GM18508 (cell line): ENCODE data around the gene EFNA1.
A peak's percentile ranks its signal among the peaks of the same experiment; 100 is the strongest.

Experiments
- ATAC-seq: cut with Tn5 transposase; IDR thresholded peaks from one replicate; pipeline ENCODE4 v1.9.1; 2021; ENCODE audit warnings: moderate number of reproducible peaks; ENCODE audit not compliant: insufficient read depth, unreplicated experiment

The EFNA1 gene

DNA sequence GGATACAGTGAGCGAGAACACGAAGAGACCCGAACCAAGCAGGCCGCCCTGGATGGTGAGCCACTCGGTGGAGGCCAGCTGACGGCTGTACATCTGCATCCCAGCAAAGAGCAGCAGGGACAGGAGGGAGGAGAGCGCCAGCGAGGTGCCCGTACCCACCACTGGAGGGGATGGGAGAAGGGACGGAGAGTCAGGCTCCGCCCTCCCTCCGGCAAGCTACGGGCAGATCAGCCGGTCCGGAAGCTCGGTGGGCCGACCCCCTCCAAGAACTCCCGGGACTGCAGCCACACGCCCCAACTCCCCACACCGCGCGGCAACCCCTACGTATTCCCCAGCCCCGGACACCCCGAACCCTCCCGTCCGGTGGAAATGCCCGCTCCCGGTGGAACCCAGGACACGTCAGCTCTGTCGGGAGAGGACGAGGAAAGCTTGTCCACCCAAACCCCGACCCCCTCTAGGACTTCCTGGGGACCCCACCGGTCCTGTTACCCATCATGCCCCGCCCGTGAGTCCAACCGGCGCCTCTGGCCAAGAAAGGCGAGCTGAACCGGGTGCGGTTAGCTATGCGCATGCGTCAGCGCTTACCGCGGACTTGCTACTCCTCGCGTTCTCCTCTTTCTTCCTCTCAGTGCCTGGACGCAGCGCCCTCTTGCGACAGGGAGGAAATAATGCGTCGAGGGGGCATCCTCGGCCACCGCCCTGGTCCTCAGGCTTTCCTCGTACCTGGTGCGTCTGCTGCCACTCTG is 45.2 kb downstream of the EFNA1 start, which contains the start of gene KRTCAP2:
TSS of gene KRTCAP2 (minus strand) at position 573 of the 746 bp plus-strand sequence. CDS start at position 493, 80 bp downstream.
- ATAC-seq: peak; percentile 51

DNA sequence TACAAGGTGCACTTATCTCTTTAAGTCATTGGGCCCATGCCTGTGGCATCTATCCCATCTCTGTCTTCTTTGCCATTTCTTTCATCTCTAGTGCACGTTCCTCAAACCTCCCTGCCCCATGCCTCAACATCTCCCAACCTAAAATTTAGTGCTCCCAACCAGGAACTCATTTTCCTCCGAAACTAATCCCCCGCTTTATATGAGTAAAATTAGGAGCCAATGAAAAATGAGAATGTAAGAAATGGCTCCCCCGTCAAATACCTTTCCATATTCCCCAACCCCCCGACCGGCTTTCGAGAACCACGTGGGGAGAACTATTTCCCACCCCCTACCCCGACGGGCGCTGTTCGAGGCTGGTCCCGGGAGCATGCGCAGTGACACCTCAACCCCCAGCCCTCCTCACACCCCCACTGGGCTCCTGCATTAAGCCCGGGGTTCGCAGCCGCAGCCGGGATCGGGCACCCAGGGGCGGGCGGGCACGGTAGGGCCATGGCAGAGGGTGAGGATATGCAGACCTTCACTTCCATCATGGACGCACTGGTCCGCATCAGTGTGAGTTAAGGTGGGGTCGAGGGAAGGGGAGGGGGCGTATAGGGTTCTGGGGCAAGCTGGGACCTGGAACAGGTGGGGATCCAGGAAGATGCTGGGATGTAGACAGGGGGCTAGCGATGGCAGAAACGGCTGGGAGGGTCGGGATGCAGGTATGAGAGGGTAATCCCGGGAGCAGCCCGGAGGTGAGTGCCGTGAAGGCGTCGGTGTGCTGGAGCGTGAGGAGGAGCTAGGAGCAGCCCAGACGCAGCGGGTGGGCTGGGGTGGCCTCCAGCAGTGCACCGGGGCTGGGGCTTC is 46.0 kb downstream of the EFNA1 start, which contains the start of gene TRIM46:
TSS of gene TRIM46 (plus strand) at position 372 of the 846 bp plus-strand sequence. CDS start at position 490, 118 bp downstream.
- no peak for ATAC-seq

DNA sequence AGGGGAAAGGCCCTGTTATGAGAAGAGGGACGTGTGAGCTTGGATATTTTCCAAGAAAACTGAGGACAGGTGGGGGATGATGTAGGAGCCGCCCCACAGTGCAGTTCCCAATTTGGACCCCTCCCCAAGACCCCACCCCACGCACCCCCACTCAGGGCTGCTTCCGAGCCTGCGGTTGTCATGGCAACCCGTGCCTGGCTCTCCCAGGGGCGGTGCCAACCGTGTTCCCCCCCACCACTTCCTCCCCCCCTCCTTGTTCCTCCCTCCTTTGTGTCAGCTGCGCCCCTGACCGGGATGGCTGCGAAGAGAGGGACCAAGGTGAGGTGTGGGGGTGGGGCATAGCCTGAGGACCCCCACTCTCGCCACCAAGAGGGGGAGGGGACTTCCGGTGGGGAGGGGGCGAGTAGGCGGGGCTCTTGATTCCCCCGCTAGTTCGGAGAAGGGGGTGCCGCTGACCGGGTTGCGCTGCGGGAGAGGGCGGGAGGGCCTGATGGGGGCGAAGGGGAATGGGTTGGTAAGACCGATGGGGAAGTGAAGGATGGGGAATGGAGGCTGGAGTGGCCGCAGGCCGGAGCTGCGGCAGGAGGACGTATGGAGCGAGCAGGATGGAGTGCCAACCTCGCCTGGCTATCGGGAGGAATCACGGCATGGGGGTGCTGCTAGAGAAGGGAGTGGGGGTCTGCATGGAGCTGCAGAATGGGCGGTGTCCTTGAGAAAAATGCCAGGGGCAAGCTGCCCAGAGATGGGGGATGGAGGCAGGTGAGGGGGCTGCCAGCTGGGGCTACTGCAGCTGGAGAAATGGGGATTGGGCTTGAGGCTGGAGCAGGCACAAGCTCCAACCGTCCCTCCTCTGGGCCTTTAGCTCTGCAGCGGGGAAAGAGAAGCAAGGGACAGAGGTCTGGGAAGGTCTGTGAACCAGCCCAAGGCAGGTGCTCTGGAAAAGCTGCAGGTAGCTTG is 46.9 kb downstream of the EFNA1 start:
- no peak for ATAC-seq

DNA sequence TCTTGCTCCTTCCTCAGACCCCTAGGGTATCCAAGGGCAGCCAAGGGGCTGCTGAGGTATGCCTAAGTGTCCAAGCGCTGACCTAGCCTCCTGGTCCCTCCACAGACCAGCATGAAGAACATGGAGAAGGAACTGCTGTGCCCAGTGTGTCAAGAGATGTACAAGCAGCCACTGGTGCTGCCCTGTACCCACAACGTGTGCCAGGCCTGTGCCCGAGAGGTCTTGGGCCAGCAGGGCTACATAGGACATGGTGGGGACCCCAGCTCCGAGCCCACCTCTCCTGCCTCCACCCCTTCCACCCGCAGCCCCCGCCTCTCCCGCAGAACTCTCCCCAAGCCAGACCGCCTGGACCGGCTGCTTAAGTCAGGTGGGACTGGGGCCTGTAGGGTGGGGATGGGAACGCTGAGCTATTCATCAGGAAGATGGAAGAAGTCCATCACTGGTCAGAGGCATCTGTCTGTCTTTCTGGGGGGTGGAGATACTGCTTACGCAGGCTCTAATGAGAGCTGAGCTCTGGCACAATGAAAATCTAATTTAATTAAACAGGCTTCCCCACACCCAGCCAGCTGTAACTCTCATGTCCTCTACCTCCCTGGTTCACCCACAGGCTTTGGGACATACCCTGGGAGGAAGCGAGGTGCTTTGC is 47.7 kb downstream of the EFNA1 start:
- no peak for ATAC-seq

DNA sequence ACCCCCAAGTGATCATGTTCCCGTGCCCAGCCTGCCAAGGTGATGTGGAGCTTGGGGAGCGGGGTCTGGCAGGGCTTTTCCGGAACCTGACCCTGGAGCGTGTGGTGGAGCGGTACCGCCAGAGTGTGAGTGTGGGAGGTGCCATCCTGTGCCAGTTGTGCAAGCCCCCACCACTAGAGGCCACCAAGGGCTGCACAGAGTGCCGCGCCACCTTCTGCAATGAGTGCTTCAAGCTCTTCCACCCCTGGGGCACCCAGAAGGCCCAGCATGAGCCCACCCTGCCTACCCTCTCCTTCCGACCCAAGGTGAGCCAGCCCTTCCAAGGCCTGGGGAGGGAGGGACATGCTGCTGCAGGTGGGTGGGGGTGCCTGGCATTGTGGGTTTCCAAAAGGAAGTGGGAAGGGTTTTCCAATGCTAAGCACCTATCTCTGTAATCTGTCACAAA is 48.3 kb downstream of the EFNA1 start:
- no peak for ATAC-seq

DNA sequence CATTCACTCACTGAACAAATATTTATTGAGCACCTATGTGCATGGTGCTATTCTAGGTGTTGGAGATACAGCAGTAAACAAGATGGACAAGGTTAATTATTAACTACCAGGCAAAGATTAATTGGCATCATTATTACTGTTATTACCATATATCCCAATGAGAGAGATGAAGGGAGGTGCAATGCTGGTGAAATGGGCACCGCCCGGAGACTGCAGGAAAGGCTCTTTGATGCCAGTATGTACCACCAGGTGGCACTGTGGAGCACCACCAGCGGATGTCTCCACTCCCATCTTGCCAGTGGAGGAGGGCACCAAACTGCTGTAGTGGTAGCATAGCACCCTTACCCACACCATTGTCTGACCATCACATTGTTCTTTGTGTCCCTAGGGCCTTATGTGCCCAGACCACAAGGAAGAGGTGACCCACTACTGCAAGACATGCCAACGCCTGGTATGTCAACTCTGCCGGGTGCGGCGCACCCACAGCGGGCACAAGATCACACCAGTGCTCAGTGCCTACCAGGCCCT is 48.9 kb downstream of the EFNA1 start:
- ATAC-seq: no peak

DNA sequence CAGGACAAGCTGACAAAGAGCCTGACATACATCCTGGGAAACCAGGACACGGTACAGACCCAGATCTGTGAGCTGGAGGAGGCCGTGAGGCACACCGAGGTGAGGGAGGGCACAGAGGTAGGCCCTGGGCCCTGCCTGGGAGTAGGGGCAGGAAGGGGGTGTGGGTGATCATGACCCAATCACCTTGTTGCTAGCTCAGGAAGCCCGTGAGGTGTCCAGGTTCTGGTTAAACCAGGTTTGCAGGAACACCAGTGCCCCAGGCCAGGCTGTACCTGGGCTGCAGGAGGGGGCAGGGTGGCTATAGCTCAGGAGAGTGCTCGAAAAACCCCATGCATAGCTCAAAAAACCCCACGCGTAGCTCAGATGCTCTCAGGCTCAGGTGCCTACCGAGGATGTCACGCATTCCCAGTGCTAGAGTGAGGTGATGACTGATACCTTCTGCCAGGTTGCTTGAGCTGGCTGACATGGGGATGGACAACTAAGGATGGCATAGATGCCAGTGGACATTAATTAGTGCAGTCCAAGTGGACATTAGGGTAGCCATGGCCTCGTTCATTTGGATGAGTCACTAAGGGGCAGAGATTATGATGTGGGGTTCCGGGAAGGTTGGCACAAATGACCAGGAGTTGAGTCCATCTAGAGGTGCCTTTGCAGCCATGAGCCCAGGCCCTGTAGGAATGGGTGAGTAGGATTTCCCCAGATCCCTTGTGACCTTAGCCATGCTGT is 49.7 kb downstream of the EFNA1 start:
- no peak for ATAC-seq

DNA sequence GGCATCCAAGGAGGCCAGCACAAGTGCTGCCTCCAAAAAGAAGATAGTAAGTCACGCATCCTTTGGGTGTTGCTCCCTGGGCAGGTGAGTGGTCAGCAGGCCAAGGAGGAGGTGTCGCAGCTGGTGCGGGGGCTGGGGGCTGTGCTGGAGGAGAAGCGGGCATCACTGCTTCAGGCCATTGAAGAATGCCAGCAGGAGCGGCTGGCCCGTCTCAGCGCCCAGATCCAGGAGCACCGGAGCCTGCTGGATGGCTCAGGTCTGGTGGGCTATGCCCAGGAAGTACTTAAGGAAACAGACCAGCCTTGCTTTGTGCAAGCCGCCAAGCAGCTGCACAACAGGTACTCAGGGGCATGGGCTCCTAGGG is 50.2 kb downstream of the EFNA1 start:
- no peak for ATAC-seq

DNA sequence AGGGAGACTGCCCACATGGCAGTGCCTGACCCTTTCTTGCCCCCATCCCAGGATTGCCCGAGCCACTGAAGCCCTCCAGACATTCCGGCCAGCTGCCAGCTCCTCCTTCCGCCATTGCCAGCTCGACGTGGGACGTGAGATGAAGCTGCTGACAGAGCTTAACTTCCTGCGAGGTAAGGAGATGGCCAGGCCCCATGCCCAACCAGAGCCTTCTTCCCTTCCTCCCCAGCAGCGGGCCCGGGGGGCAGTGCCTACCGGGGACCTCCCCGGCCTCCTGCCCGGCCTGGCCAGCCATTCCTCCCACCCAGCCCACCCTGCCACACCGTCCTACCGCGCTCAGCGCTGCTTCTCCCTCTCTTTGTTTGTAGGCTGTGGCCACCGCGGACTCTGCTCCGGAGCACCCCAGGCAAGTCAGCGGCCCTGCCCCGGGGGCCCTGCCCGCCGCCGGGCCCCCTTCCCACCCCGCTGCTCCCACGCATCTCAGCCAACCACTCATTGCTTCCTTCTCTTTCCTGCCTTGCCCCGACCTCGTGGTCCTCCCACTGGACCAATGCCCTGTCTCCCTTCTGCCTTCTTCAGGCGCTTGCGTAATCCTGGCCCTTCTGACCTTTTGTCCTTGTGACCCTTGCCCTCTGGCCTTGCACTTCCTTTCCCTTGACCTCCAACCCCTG is 50.9 kb downstream of the EFNA1 start:
- ATAC-seq: no peak

DNA sequence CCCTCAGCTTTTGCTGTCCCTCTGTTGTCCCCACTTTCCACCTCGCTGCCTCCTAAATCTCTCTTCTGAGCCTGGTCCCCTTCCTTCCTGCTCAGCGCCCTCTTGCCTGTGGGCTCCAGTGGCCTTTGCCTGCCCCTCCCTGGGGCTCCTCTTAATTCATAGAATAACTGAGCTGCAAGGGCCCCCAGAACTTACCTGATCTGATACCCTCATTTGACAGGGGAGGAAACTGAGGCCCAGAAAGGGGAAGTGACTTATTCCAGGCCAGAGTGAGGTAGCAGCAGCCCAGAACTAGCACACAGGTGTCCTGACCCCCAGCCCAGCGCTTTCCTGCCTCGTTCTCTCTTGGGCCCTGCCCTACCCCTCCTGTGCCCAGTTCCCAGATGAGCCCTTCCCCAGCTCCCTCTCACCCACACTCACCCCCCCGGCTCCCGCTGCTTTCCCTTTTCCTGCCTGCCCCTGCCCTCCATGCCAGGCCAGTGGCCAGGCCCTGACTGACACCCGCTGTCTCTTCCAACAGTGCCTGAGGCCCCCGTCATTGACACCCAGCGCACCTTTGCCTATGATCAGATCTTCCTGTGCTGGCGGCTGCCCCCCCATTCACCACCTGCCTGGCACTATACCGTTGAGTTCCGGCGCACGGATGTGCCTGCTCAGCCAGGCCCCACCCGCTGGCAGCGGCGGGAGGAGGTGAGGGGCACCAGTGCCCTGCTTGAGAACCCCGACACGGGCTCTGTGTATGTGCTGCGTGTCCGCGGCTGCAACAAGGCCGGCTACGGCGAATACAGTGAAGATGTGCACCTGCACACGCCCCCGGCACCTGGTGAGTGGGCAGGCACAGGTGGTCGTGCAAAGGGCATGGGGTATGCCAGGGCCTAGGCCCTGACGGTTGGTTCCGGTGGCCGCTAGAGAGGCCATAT is 51.7 kb downstream of the EFNA1 start:
- ATAC-seq: no peak

DNA sequence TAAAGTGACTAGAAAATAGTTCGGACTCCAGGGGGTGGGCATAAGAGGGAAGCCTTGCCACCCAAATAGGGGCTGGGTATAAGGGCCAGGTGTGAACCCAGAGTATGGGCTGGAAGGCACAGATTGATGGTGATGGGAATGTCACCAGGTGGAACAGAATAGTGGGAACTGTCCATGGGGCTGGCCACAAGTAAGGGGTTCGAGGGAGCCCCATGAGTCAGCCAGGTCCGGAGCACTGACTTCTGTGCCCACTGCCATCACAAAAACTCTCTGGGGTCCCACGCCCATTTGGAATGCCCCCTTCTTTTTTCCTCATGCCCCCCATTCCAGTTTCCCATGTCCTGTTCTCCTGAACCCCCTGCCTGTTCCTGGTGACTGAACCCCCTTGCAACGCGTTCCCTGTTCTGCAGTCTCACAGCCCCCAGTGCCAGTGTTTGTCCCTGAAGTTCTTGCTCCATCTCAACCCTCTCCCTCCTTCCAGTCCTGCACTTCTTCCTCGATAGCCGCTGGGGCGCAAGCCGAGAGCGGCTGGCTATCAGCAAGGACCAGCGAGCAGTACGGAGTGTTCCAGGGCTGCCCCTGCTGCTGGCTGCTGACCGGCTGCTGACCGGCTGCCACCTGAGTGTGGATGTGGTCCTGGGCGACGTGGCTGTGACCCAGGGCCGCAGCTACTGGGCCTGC is 53.8 kb downstream of the EFNA1 start:
- no peak for ATAC-seq

DNA sequence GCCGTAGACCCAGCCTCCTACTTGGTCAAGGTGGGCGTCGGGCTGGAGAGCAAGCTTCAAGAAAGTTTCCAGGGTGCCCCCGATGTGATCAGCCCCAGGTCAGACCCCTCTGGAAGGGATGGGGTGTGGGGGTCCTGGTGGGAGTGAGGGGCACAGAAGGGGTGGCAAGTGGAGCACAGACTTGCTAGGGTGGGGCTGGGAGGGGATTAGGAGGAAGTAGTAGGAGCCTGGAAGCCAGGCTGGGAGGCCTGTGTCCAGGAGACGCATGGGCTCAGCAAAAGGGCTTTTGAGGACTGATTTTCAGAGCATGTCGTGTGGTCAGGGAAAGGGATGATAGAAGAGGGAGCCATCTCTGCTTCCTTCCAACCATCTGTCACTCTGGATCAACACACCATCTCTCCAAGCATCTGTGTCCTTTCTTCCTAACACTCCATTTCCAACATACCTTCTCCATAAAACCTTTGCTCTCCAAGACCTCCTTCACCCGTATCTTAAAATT is 54.4 kb downstream of the EFNA1 start:
- no peak for ATAC-seq

DNA sequence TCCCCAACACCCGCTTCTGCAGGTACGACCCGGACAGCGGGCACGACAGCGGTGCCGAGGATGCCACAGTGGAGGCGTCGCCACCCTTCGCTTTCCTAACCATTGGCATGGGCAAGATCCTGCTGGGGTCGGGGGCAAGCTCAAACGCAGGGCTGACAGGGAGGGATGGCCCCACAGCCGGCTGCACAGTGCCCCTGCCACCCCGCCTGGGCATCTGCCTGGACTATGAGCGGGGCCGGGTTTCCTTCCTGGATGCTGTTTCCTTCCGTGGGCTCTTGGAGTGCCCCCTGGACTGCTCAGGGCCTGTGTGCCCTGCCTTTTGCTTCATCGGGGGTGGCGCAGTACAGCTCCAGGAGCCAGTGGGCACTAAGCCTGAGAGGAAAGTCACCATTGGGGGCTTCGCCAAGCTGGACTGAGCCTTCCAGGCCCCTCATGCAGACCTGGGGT is 56.1 kb downstream of the EFNA1 start:
- no peak for ATAC-seq

DNA sequence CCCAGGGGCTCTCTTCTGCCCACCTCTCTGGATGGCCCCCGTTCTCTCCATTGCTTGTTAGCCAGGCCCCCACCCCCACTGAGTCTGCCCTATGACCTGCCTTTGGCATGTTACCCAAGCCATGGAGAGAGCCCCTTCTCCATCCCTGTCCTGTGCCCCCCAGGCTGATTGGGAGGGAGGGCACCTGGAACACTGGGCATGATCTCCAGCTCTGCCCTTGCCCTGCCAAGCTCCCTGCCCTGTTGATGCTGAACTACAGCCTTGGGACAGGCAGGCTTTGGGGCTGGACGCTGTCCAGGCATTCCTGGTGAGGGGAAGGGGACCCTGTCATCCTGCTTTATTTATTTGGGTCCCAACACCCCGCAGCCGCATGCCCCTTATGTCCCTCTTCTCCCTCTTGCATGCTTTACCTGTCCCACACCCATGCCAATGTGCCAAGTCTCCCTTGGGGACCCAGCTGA is 56.7 kb downstream of the EFNA1 start:
- ATAC-seq: no peak
